ENCODE results near the gene C19orf12.
A peak's percentile ranks its signal among the peaks of the same experiment; 100 is the strongest.

C19orf12 gene

GRCh38 chr19:29702161-29702962 is 12.7 kb downstream of the C19orf12 start:
- H3K4me3 ChIP-seq (ENCODE audit: low read depth, low read length): no peak overlapping the region
- DNase-seq (ENCODE audit: low read depth): no peak

GRCh38 chr19:29700498-29700897 is 14.6 kb downstream of the C19orf12 start:
- no peak overlapping the region for H3K4me3 ChIP-seq (ENCODE audit: low read depth, low read length)
- DNase-seq (ENCODE audit: low read depth): no peak

GRCh38 chr19:29699861-29700260 is 15.2 kb downstream of the C19orf12 start:
- no peak overlapping the region for H3K4me3 ChIP-seq (ENCODE audit: low read depth, low read length)
- DNase-seq (ENCODE audit: low read depth): no peak

GRCh38 chr19:29697523-29698261 is 17.4 kb downstream of the C19orf12 start:
- H3K4me3 ChIP-seq (ENCODE audit: low read depth, low read length): no peak overlapping the region
- DNase-seq (ENCODE audit: low read depth): no peak

GRCh38 chr19:29696565-29696846 is 18.6 kb downstream of the C19orf12 start:
- H3K4me3 ChIP-seq (ENCODE audit: low read depth, low read length): no peak overlapping the region
- DNase-seq (ENCODE audit: low read depth): no peak

GRCh38 chr19:29695765-29696564 is 19.1 kb downstream of the C19orf12 start:
- no peak overlapping the region for H3K4me3 ChIP-seq (ENCODE audit: low read depth, low read length)
- no peak for DNase-seq (ENCODE audit: low read depth)

GRCh38 chr19:29694669-29695627 is 20.1 kb downstream of the C19orf12 start:
- DNase-seq (ENCODE audit: low read depth): no peak
- H3K4me3 ChIP-seq (ENCODE audit: low read depth, low read length): no peak overlapping the region

GRCh38 chr19:29694161-29694560 is 20.9 kb downstream of the C19orf12 start:
- H3K4me3 ChIP-seq (ENCODE audit: low read depth, low read length): no peak overlapping the region
- DNase-seq (ENCODE audit: low read depth): no peak

- no peak overlapping the region for H3K4me3 ChIP-seq (ENCODE audit: low read depth, low read length)
- no peak for DNase-seq (ENCODE audit: low read depth)
These were observed 24.2 kb downstream of the C19orf12 start for GRCh38 chr19:29690842-29691241.

GRCh38 chr19:29687897-29688728 is 26.9 kb downstream of the C19orf12 start:
- H3K4me3 ChIP-seq (ENCODE audit: low read depth, low read length): no peak overlapping the region
- peak; percentile 60 for DNase-seq (ENCODE audit: low read depth)

- peak; percentile 94 for DNase-seq (ENCODE audit: low read depth)
- peak overlapping the region; percentile 39 for H3K4me3 ChIP-seq (ENCODE audit: low read depth, low read length)
These were observed 27.7 kb downstream of the C19orf12 start for GRCh38 chr19:29687244-29687896.

GRCh38 chr19:29686285-29686805 is 28.7 kb downstream of the C19orf12 start:
- DNase-seq (ENCODE audit: low read depth): no peak
- no peak overlapping the region for H3K4me3 ChIP-seq (ENCODE audit: low read depth, low read length)

- no peak overlapping the region for H3K4me3 ChIP-seq (ENCODE audit: low read depth, low read length)
These were observed 29.7 kb downstream of the C19orf12 start for GRCh38 chr19:29685326-29685725.

GRCh38 chr19:29683009-29683408 is 32.1 kb downstream of the C19orf12 start:
- no peak overlapping the region for H3K4me3 ChIP-seq (ENCODE audit: low read depth, low read length)
- no peak for DNase-seq (ENCODE audit: low read depth)

More at GRCh38 chr19:29685326-29685725, 29.7 kb downstream of the C19orf12 start:
- DNase-seq (ENCODE audit: low read depth): no peak

GRCh38 chr19:29682236-29682895 is 32.7 kb downstream of the C19orf12 start:
- H3K4me3 ChIP-seq (ENCODE audit: low read depth, low read length): no peak overlapping the region
- DNase-seq (ENCODE audit: low read depth): no peak

GRCh38 chr19:29681422-29682235 is 33.4 kb downstream of the C19orf12 start:
- no peak overlapping the region for H3K4me3 ChIP-seq (ENCODE audit: low read depth, low read length)
- no peak for DNase-seq (ENCODE audit: low read depth)
